ENCODE results near the gene GPSM1.

GPSM1 gene

DNA sequence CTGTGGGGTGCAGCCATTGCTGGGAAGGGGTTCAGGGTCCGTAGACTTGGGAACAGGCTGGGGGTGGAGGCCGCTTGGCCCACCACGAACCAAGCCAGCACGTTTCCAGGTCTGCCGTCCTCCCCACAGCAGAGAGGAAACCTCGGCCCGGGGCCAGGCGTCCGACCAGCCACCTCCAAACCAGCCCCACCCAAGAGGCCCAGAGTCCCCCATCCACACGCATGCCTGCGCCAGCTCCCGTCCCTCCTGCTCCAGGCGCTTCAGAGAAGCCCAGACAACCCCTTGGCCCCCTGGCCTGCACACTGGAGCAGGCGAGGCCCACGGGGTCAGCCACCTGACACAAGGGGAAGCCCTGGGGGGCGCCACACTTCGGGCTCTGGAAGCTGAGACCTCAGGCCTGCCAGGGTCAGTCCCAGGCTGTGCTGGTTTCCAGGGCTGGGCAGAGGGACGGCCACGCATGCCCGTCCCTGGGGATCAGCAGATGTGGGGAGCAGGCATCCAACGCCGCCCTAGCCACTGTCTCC lies 29.9 kb downstream of the GPSM1 start:
- no peaks in the 10 kb centered on the region for H3K36me3 ChIP-seq (ENCODE audit: control insufficient read depth, insufficient read depth, low read length)
- no peaks in the 10 kb centered on the region; the same call in 1 of the 2 replicates for H3K27me3 ChIP-seq (replicated peaks; ENCODE audit: control insufficient read depth, insufficient read depth, low read length)
- no peak overlapping the region for H3K4me3 ChIP-seq (replicated peaks; ENCODE audit: low read depth, low read length)
- TF ChIP-seq, protein P1, sequence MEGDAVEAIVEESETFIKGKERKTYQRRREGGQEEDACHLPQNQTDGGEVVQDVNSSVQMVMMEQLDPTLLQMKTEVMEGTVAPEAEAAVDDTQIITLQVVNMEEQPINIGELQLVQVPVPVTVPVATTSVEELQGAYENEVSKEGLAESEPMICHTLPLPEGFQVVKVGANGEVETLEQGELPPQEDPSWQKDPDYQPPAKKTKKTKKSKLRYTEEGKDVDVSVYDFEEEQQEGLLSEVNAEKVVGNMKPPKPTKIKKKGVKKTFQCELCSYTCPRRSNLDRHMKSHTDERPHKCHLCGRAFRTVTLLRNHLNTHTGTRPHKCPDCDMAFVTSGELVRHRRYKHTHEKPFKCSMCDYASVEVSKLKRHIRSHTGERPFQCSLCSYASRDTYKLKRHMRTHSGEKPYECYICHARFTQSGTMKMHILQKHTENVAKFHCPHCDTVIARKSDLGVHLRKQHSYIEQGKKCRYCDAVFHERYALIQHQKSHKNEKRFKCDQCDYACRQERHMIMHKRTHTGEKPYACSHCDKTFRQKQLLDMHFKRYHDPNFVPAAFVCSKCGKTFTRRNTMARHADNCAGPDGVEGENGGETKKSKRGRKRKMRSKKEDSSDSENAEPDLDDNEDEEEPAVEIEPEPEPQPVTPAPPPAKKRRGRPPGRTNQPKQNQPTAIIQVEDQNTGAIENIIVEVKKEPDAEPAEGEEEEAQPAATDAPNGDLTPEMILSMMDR (IDR thresholded peaks at IDR 0.05; ENCODE audit: insufficient read depth, low read length, poor library complexity, severe bottlenecking) = no peak
- no peak for DNase-seq (ENCODE audit: extremely low read depth, insufficient read length)

- no peaks in the 10 kb centered on the region for H3K36me3 ChIP-seq (ENCODE audit: control insufficient read depth, insufficient read depth, low read length)
- TF ChIP-seq, protein P1 (IDR thresholded peaks at IDR 0.05; ENCODE audit: insufficient read depth, low read length, poor library complexity, severe bottlenecking) = no peak
- no peak for DNase-seq (ENCODE audit: extremely low read depth, insufficient read length)
Measured at GRCh38 chr9:136358016-136358415, 30.7 kb downstream of the GPSM1 start.

GRCh38 chr9:136358888-136359287 lies 31.5 kb downstream of the GPSM1 start:
- H3K36me3 ChIP-seq (ENCODE audit: control insufficient read depth, insufficient read depth, low read length) = no peaks in the 10 kb centered on the region
- no peaks in the 10 kb centered on the region; the same call in 1 of the 2 replicates for H3K27me3 ChIP-seq (replicated peaks; ENCODE audit: control insufficient read depth, insufficient read depth, low read length)
- DNase-seq (ENCODE audit: extremely low read depth, insufficient read length) = no peak
- TF ChIP-seq, protein P1 (IDR thresholded peaks at IDR 0.05; ENCODE audit: insufficient read depth, low read length, poor library complexity, severe bottlenecking) = no peak
- H3K4me3 ChIP-seq (replicated peaks; ENCODE audit: low read depth, low read length) = no peak overlapping the region

More at GRCh38 chr9:136358016-136358415, 30.7 kb downstream of the GPSM1 start:
- no peak overlapping the region for H3K4me3 ChIP-seq (replicated peaks; ENCODE audit: low read depth, low read length)
- no peaks in the 10 kb centered on the region; the same call in 1 of the 2 replicates for H3K27me3 ChIP-seq (replicated peaks; ENCODE audit: control insufficient read depth, insufficient read depth, low read length)

DNA sequence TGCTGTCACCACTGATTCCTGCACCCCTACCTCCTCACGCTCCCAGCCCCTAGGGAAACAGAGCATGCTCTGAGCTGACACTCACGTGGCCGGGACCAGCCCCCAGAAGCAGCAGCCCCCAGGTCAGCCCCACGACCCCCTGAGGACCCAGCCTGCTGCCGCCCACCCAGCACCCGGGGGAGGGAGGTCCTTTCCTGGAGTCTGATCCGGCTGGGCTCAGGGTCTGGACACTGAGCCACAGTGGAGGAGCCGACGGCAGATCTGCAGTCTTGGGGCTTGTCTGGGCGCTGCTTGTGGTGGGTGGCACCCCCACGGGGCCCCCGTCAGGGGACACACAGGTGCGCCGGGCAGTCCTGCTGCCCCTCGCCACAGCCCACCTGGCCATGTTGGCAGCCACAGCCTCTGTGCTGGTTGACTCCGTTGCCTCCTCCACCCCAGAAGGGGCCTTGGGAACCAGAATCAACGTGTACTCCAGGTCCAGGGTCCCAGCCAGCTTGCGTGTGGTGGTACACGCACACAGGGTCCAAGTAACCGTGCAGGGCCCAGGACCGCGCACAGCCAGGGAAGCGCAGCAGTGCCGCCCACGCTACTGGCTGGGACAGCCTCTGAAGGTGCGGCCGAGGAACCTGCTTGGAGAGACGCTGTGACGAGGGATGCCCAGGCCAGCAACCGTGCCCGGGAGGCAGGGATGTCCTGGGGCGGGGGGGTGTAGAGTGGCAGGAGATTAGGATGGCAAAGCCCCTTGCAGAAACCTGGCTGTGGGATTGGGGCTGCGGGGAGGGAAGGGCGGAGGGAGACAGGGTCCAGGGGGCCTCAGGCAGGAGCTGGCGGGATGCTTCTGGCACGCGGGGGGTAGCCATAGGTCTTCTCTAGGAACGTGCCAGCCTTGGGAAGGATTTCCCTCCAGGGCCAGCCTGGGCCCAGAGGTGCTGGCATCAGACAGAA lies 32.7 kb downstream of the GPSM1 start:
- H3K27me3 ChIP-seq (replicated peaks; ENCODE audit: control insufficient read depth, insufficient read depth, low read length) = no peaks in the 10 kb centered on the region; the same call in 1 of the 2 replicates
- no peaks in the 10 kb centered on the region for H3K36me3 ChIP-seq (ENCODE audit: control insufficient read depth, insufficient read depth, low read length)
- no peak for DNase-seq (ENCODE audit: extremely low read depth, insufficient read length)
- TF ChIP-seq, protein P1 (IDR thresholded peaks at IDR 0.05; ENCODE audit: insufficient read depth, low read length, poor library complexity, severe bottlenecking) = no peak
- no peak overlapping the region for H3K4me3 ChIP-seq (replicated peaks; ENCODE audit: low read depth, low read length)

GRCh38 chr9:136361047-136361753 lies 33.9 kb downstream of the GPSM1 start:
- Histone ChIP-seq H3K36me3 (ENCODE audit: control insufficient read depth, insufficient read depth, low read length) (no peaks in the 10 kb centered on the region), H3K27me3 (replicated peaks; ENCODE audit: control insufficient read depth, insufficient read depth, low read length) (no peaks in the 10 kb centered on the region), H3K4me3 (replicated peaks; ENCODE audit: low read depth, low read length) (no peak overlapping the region)
- TF ChIP-seq, protein P1 (IDR thresholded peaks at IDR 0.05; ENCODE audit: insufficient read depth, low read length, poor library complexity, severe bottlenecking) = no peak
- no peak for DNase-seq (ENCODE audit: extremely low read depth, insufficient read length)

All from GM06990 (cell line).